A673 (cell line): ENCODE measurements around the gene KRT7. TPM values are rescaled to one million over a fixed set of nuclear protein-coding genes. Genes with fewer than 3 reads are reported as not detected.

ENCODE experiments used
- BruUV-seq: library from RNA; stranded (reverse); fragments of 400-500 nt; replicated peaks from 2 replicates; lab custom pipeline; 2021; lab: Mats Ljungman, UMichigan
- CTCF ChIA-PET: fragments of 300-600 bp; sonication (Branson Sonifier 250); formaldehyde crosslinking; loops from one replicate; lab custom pipeline; 2022; ENCODE audit warnings: antibody characterized with exemption; lab: Charles Lee
- POLR2A ChIA-PET: fragments of 300-600 bp; sonication (Branson Sonifier 250); formaldehyde crosslinking; loops from one replicate; lab custom pipeline; 2022; ENCODE audit warnings: antibody characterized with exemption; ENCODE audit not compliant: low non-redundant PET; lab: Charles Lee
- DNase-seq: peaks from one replicate; pipeline ENCODE4 v3.0.0-alpha.2; 2015; ENCODE audit warnings: low spot score
- H3K27ac ChIP-seq: fragments of 200-600 bp; sonication (generic); 2 replicates; pipeline ENCODE4 v1.5.1; 2016; ENCODE audit warnings: mixed run types, low read depth, mild to moderate bottlenecking, mixed read lengths, antibody characterized with exemption, low read length; ENCODE audit not compliant: poor library complexity, severe bottlenecking
- H3K27me3 ChIP-seq: fragments of 200-600 bp; sonication (generic); replicated peaks from 2 replicates; pipeline ENCODE4 v1.6.1; 2017; ENCODE audit warnings: mixed run types, low read depth, mild to moderate bottlenecking, mixed read lengths, antibody characterized with exemption, low read length; ENCODE audit not compliant: insufficient read depth, poor library complexity
- H3K36me3 ChIP-seq: fragments of 200-600 bp; sonication (generic); 2 replicates; pipeline ENCODE4 v1.6.1; 2016; ENCODE audit warnings: mixed run types, mild to moderate bottlenecking, mixed read lengths, antibody characterized with exemption, low read length; ENCODE audit not compliant: insufficient read depth, poor library complexity, severe bottlenecking
- H3K4me1 ChIP-seq: fragments of 200-600 bp; sonication (generic); 2 replicates; pipeline ENCODE4 v1.6.1; 2017; ENCODE audit warnings: mixed run types, mild to moderate bottlenecking, mixed read lengths, antibody characterized with exemption, low read length; ENCODE audit not compliant: insufficient read depth, poor library complexity, severe bottlenecking
- H3K4me3 ChIP-seq: fragments of 200-600 bp; sonication (generic); 2 replicates; pipeline ENCODE4 v1.5.1; 2016; ENCODE audit warnings: low read depth, mixed run types, mild to moderate bottlenecking, mixed read lengths, low read length; ENCODE audit not compliant: poor library complexity, severe bottlenecking
- H3K9me3 ChIP-seq: fragments of 200-600 bp; sonication (generic); 2 replicates; pipeline ENCODE4 v1.6.1; 2016; ENCODE audit warnings: mixed run types, low read depth, mild to moderate bottlenecking, mixed read lengths, antibody characterized with exemption, low read length; ENCODE audit not compliant: poor library complexity, severe bottlenecking
- EZH2 ChIP-seq: fragments of 200-600 bp; sonication (generic); IDR thresholded peaks from 2 replicates; pipeline ENCODE4 v1.6.1; 2017; ENCODE audit warnings: borderline replicate concordance, low read depth, mild to moderate bottlenecking, mixed read lengths, antibody characterized with exemption, low read length; ENCODE audit not compliant: poor library complexity, severe bottlenecking
- intact Hi-C: fragments of 100-400 bp; cut with micrococcal nuclease; formaldehyde crosslinking; loops from one replicate; pipeline ENCODE4 v1.10.0; 2022; ENCODE audit not compliant: unreplicated experiment
- total RNA-seq: library from RNA; stranded (reverse); gene quantifications from 2 replicates; pipeline ENCODE4 v1.2.3, GENCODE V29; 2021
- TF ChIP-seq, protein P1 (sequence below): fragments of 300-800, 200-600 bp; sonication (generic); conservative IDR thresholded peaks from 2 replicates; pipeline ENCODE4 v1.5.1; 2017; ENCODE audit warnings: low read depth, mild to moderate bottlenecking, antibody characterized with exemption, low read length, moderate library complexity, mixed read lengths

The KRT7 gene
- total RNA-seq, 1 experiment from 2014 or later: 1.0 TPM

DNA sequence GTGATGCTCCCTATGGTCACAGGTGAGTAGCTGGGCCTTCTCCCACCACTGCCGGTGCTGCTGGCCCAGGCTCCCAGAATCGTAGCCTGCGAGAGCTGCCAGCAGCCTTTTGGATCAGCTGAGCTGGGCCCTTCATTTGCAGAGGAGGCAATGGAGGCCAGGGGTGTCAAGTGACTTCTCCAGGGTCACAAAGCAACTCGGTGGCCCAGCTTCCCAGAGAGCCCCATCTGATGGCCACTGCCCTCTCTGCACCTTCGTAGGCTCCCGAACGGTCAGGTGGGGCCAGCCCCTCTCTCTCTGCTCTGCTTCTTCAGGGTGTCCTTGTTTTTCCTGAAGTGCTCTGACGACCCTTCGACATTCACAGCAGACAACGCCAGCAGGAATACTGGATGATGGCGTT lies 45.8 kb upstream of the KRT7 start:
- CTCF ChIA-PET: no interaction called here
- POLR2A ChIA-PET: no interaction called here
- no TSS peak for BruUV-seq

DNA sequence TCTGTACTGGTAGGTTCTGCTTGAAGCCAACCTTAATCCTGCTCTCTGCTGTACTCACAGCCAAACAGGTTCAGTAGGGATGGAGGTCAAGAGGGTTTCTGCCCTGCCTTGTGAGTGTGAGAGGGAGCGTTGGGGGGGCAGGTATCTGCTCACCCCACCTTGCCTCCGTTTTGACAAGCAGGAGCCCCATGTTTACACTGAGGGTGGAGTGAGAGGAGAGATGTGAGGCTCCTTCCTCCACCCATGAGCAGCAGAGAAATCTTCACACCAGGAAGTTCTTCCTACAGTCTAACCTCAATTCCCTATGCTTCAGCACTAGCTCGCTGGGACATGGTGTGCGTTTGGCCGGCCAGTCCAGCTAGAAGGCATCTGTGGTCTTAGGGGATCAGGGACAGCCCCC lies 45.4 kb upstream of the KRT7 start:
- no TSS peak for BruUV-seq
- DNase-seq: no peak
- Histone ChIP-seq H3K4me1 (peaks cover 13% of the 10 kb centered on the region), H3K9me3 (no peaks in the 10 kb centered on the region), H3K27ac (no peak overlapping the region), H3K4me3 (no peak overlapping the region), H3K27me3 (no peaks in the 10 kb centered on the region), H3K36me3 (no peaks in the 10 kb centered on the region)
- ChIA-PET CTCF (interaction anchor here (0.6 to 0.7 kb wide), 2 partner anchors 28 to 577 kb away, joined by 3 read pairs; no protein-coding TSS in a partner anchor), POLR2A (no interaction called here)
- intact Hi-C loops: no loop called here
- TF ChIP-seq, protein P1, sequence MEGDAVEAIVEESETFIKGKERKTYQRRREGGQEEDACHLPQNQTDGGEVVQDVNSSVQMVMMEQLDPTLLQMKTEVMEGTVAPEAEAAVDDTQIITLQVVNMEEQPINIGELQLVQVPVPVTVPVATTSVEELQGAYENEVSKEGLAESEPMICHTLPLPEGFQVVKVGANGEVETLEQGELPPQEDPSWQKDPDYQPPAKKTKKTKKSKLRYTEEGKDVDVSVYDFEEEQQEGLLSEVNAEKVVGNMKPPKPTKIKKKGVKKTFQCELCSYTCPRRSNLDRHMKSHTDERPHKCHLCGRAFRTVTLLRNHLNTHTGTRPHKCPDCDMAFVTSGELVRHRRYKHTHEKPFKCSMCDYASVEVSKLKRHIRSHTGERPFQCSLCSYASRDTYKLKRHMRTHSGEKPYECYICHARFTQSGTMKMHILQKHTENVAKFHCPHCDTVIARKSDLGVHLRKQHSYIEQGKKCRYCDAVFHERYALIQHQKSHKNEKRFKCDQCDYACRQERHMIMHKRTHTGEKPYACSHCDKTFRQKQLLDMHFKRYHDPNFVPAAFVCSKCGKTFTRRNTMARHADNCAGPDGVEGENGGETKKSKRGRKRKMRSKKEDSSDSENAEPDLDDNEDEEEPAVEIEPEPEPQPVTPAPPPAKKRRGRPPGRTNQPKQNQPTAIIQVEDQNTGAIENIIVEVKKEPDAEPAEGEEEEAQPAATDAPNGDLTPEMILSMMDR: no peak
- no peak for TF ChIP-seq EZH2

More for the DNA sequence above, 45.8 kb upstream of the KRT7 start:
- no peak for DNase-seq
- Histone ChIP-seq H3K36me3 (no peaks in the 10 kb centered on the region), H3K27ac (no peak overlapping the region), H3K9me3 (no peaks in the 10 kb centered on the region), H3K4me3 (no peak overlapping the region), H3K4me1 (peaks cover 10% of the 10 kb centered on the region), H3K27me3 (no peaks in the 10 kb centered on the region)
- intact Hi-C loops: no loop called here
- no peak for TF ChIP-seq EZH2
- TF ChIP-seq, protein P1: no peak

- peaks cover 23% of the 10 kb centered on the region for H3K4me1 ChIP-seq
- H3K36me3 ChIP-seq: no peaks in the 10 kb centered on the region
- intact Hi-C loops: no loop called here
- TF ChIP-seq, protein P1: no peak
- no peak for TF ChIP-seq EZH2
- BruUV-seq: no TSS peak
- CTCF ChIA-PET: no interaction called here
- H3K4me3 ChIP-seq: no peak overlapping the region
- H3K27ac ChIP-seq: no peak overlapping the region
- no peaks in the 10 kb centered on the region for H3K9me3 ChIP-seq
- DNase-seq: no peak
- no peaks in the 10 kb centered on the region for H3K27me3 ChIP-seq
- POLR2A ChIA-PET: no interaction called here
These were observed 44.4 kb upstream of the KRT7 start for GRCh38 chr12:52188658-52189057.
